Measurements from ENCODE around the gene DLX6. TPM values are rescaled to one million over a fixed set of nuclear protein-coding genes. Genes with fewer than 3 reads are reported as not detected.

The DLX6 gene
- total RNA-seq, 2 donors from 2014 or later: 1.5 to 2.0 TPM

DNA sequence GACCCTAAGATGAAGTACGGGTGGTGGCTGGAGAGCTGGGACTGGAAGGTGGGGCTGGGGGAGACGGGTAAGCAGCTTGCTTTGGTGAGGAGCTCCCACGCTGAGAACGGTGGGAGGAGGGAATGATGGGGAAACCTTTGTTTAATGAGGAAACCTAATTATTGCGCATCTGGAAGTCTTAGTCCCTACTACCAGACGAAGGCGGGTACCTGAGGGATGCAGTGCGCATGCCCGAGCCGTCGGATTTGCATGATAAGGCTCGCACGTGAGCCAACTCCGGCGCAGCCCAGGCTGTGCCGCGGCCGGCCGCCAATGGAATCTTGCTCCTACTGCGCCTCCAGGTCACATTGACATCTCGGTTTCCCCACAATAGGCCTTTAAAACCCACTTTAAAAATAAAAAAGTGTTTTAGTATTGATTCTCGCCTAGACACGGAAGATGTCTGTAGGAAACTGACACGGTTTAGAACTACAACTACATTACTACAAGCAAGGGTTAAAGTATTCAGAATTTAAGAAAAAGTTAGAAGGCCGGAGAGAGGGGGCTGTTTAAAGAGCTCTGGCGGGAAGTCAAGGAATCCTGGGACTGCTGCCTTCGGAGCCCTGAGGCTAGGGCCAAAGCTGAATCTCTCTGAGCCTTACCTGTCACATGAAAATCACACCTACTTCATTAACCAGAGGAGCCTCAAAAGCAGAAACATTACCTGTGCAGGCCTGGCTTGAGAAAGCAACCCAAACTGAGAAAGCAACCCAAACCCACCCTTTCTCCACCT, 12.1 kb upstream of the DLX6 start:
- no peak for DNase-seq (ENCODE audit: low spot score)

DNA sequence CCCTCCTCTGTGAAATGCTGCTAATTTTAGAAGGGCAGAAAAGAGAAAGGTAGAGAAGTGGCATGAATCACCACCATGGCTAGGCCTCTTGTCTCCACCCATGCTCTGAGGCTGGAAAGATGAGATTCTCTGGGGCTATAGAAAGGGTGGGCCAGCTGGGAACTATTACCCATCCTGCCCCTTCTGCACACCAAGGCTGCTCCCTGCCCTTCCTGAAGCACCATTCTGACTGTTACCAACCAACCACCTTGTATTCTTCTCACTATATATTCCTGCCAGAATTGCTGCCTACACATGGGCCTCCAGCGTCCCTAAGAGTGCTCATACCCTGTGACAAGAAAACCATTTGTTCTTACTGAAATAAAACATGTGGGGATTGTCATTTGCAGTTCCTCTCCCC, 11.4 kb upstream of the DLX6 start:
- intact Hi-C loops (cut with DNase I): no loop called here
- DNase-seq (ENCODE audit: low spot score): no peak

More for the DNA sequence above, 12.1 kb upstream of the DLX6 start:
- intact Hi-C loops (cut with DNase I): no loop called here

GRCh38 chr7:96995406-96996110, 9.8 kb upstream of the DLX6 start:
- intact Hi-C loops (cut with DNase I): no loop called here
- DNase-seq (ENCODE audit: low spot score): no peak

- intact Hi-C loops (cut with DNase I): no loop called here
- DNase-seq (ENCODE audit: low spot score): no peak
Observed at GRCh38 chr7:96996111-96996957, 9.0 kb upstream of the DLX6 start.

- DNase-seq (ENCODE audit: low spot score): no peak
- intact Hi-C loops (cut with DNase I): no loop called here
Observed at GRCh38 chr7:96996958-96997511, 8.3 kb upstream of the DLX6 start.

DNA sequence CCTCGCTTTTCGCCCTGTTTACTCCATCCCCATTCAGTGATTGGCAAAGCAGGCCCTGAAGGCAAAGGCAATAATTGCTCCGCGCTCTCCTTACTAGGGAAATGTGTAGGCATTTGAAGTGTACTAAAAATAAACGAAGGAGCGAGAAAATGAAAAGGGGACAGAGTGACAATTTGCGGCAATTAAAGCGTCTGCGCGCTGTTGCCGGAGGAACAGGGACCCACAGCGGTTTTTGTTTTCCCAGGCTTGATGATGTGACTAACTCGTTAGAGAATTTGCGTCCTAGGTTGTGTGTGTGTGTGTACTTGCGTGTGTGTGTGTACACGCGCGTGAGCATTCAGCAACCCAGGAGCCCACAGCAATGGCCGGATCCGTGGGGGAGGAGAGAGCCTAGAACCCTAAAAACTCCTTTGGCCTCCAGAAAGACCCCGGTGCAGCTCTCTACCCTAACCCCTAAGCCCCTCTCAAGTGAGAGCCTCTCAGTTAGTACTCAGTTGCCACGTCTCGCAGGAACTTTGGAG, 7.8 kb upstream of the DLX6 start:
- no peak for DNase-seq (ENCODE audit: low spot score)
- intact Hi-C loops (cut with DNase I): no loop called here

- intact Hi-C loops (cut with DNase I): no loop called here
- DNase-seq (ENCODE audit: low spot score): no peak
Observed at GRCh38 chr7:96998333-96998732, 7.0 kb upstream of the DLX6 start.

GRCh38 chr7:96998744-96999143, 6.6 kb upstream of the DLX6 start:
- DNase-seq (ENCODE audit: low spot score): no peak

GRCh38 chr7:97001221-97001620, 4.1 kb upstream of the DLX6 start:
- intact Hi-C loops (cut with DNase I): no loop called here
- no peak for DNase-seq (ENCODE audit: low spot score)

More at GRCh38 chr7:96998744-96999143, 6.6 kb upstream of the DLX6 start:
- intact Hi-C loops (cut with DNase I): no loop called here

DNA sequence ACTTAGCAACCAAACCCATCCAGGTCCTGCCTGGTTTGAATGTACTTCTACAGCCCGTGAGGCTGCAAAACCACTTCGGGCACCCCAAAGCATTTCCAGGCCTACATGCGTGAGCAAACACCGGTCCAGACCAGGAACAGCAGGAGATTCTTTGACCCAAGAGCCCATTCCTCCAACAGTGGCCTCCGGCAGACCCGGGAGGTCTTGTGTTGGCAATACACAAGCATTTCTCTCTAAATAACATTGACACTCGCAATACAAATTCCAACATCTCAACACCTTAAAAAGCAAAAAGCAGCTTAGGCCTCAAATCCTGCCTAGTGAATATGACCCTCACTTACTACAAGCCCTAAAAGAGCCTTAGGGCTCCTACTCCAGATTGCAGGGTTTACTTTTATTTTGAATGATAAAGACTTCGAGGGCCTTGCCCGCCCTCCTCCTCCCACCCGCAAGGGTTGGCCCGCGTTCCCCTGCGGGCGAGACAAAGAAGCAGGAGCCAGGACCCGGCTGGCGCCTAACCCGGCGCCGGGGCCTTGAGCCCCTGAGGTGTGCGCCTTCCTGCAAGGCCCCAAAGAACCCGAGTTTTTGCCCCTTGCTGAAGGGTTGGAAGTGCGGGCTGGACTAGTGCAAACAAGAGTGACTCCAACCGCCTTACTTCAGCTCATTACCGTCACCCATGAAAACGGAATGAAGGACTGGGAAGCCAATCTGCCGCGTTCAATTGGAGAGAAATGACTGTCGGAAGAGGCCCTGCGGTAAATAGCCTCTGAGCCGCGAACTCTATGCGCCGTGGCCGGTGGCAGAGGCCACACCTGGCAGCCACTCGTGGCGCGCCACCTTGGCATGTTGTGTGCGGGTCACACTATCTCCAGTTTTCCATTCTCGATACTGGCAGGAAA, 3.4 kb upstream of the DLX6 start:
- intact Hi-C loops (cut with DNase I): no loop called here
- DNase-seq (ENCODE audit: low spot score): no peak

DNA sequence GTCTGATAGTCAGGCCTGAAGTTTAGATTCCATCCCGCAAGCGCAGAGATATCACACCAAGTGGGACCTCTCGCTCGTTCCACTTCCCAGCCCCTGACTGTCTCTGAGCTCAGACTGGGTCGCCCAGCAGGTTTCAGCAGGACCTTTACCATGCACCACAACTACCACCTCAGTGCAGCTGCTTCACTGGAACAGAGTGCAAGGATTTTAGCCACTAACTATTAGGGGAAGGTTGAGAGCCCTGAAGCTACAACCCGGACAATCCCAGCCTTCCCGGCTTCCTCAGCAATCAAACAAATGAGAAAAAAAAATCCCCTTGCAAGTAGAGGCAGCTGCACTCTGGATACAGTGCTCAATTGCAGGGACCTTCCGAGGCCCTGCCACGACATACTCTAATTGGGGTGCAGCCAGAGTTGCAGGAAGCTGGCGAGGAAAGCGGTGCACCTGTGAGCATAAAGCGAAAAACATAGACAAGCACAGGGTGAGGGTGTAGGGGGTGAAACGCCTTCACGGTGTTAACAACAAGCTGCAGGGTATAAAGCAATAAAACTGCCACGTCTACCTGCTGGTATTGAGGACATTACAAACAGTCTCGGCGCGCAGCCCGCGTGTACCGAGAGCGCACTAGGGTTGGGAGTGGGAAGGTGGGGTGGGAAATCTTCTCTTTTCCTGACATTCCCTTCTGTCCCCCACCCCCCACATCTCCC, 2.6 kb upstream of the DLX6 start:
- intact Hi-C loops (cut with DNase I): no loop called here
- no peak for DNase-seq (ENCODE audit: low spot score)

DNA sequence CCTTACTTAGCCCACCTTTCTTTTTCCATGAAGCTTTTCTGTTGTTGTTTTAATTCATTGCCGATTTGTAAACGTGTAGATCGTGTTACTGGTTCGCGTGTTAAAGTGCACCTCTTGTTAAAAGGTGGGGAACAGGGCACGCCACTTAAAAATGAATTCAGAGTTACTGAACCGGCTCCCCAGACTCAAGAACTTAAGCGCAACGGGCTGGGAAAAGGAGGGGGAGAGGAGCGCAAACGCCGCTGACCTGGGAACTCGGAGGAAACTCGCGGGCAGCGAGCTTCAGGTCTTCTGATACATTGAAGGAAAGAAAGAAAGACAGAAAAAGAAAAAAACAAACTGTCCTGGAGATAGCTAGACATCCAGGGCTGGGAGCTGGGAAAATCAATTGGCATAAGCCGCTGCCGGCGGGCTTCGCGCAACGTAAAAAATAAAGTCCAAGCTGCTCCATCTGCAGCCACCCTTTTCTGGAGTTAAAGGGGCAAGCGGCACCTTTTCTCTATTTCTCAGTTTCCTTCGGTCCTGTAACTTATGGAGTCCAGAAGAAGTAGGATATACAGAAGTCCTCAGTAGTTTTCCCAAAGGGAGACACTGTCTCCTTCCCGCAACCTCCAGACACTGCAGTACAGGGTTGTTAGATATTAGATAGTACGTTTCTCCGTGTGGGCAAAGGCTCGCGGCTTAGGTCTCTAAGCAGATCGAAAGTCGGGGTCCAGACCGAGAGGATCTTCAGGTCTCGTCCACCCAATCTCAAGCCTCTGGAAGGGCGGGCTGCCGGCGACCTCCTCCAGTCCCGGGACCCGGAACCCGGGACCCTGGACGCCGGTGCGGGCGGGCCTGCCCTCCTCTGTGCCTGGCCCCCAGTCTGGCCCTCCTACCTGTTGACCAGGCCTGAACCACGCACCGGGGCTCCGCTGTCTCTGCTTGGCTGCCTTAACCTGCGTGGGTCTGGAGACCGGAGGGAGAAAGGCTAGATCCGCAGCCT, 1.8 kb upstream of the DLX6 start:
- no peak for DNase-seq (ENCODE audit: low spot score)
- intact Hi-C loops (cut with DNase I): no loop called here

DNA sequence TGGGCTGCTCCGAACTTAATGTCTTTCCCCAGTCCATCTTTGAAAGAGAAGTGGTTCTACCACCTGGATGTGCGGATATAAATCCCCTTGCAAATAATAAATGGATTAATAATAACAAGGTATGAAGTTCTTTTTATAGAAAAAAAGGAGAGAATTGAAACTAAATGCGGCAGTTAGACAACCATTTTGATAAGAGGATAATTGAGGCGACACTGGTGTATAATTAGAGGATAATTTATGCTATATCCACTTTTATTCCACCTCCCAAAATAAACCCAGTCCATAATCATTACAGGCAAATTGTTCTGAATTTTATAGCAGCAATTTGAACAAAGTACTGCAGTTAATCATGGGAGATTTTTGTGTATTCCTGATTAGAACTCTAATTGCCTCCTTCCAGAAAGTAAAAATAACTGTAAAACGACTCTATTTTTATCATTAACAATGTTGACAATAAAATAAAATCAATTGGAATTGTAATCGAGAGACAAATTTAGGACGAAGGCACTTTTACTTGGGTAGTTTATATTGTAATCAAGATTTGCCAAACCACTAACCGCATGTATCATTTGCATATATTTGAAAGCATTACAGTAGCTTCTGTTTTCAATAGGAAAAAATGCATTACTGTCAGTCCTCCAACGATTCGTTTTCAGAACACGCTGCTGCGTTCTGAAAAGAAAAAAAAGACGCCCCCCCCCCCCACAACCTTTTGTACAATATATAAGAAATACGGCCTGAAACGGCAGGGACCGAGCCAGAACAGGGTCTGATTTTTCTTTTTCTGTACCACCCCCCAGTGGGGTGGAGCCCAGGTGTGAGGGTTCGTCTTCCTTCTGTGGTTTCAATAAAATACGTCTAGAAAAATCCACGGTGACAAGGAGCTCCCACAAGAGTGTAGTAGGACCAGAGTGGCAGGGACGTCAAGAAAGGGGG, 838 bp upstream of the DLX6 start:
- intact Hi-C loops (cut with DNase I): no loop called here
- DNase-seq (ENCODE audit: low spot score): no peak

GRCh38 chr7:97006055-97006815, 882 bp downstream of the DLX6 start:
- intact Hi-C loops (cut with DNase I): no loop called here
- no peak for DNase-seq (ENCODE audit: low spot score)
